Measurements from ENCODE around the gene RAB7A. TPM values are rescaled to one million over a fixed set of nuclear protein-coding genes. Genes with fewer than 3 reads are reported as not detected.
"Not testable (repeated sequence)": the region's sequence is repeated elsewhere in the genome, so short reads cannot be mapped to it uniquely, and the experiment has no call there.

The RAB7A gene
- total and polyA plus RNA-seq, 9 donors = 31.5 to 160 (median 141) TPM

DNA sequence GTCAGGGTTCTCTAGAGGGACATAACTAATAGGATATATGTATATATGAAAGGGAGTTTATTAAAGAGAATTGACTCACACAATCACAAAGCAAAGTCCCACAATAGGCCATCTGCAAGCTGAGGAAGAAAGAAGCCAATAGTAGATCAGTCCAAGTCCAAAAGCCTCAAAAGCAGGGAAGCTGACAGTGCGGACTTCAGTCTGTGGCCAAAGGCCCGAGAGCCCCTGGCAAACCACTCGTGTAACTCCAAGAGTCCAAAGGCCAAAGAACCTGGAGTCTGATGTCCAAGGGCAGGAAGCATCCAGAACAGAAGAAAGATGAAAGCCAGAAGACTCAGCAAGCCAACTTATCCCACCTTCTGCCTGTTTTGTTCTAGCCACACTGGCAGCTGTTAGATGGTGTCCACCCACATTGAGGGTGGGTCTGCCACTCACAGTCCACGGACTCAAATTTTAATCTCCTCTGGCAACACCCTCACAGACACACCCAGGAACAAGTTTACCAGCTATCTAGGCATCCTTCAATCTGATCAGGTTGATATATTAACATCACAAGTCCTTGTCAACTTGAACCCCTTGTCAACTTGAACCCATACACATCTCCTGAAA lies 99.2 kb downstream of the RAB7A start:
- 64% methylated on average over 3 of the region's 4 CpGs for WGBS (ENCODE audit: insufficient coverage)
- no peak for DNase-seq
- no peak overlapping the region for H3K27ac ChIP-seq (ENCODE audit: low read length)
- H3K4me3 ChIP-seq (ENCODE audit: low read length) = peak overlapping the region; percentile 16
- H3K4me1 ChIP-seq (ENCODE audit: control insufficient read depth, insufficient read depth, low read length) = peaks cover 21% of the 10 kb centered on the region
- H3K27me3 ChIP-seq (ENCODE audit: control insufficient read depth, insufficient read depth, low read length) = no peaks in the 10 kb centered on the region
- H3K36me3 ChIP-seq (ENCODE audit: control insufficient read depth, insufficient read depth, low read length) = peaks cover 5% of the 10 kb centered on the region
- H3K9me3 ChIP-seq (replicated peaks; ENCODE audit: control insufficient read depth, low read depth, low read length) = no peaks in the 10 kb centered on the region

DNA sequence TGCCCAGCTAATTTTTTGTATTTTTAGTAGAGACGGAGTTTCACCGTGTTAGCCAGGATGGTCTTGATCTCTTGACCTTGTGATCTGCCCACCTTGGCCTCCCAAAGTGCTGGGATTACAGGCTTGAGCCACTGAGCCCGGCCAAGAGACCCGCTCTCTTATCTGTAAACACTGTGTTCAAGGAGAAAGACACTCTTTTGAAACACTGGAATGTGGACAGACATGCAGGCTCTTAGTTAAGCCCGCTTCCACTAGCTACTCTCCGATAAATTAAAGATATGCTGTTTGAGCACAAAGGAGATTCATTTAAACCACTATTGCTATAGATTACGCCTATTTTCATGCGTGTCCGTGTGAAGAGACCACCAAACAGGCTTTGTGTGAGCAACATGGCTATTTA lies 103.1 kb downstream of the RAB7A start:
- not testable (repeated sequence) for DNase-seq; H3K4me1 ChIP-seq (ENCODE audit: control insufficient read depth, insufficient read depth, low read length); H3K4me3 ChIP-seq (ENCODE audit: low read length); H3K27me3 ChIP-seq (ENCODE audit: control insufficient read depth, insufficient read depth, low read length); H3K9me3 ChIP-seq (replicated peaks; ENCODE audit: control insufficient read depth, low read depth, low read length); H3K36me3 ChIP-seq (ENCODE audit: control insufficient read depth, insufficient read depth, low read length); H3K27ac ChIP-seq (ENCODE audit: low read length)
- 90% methylated on average over 6 of the region's 9 CpGs for WGBS (ENCODE audit: insufficient coverage)

DNA sequence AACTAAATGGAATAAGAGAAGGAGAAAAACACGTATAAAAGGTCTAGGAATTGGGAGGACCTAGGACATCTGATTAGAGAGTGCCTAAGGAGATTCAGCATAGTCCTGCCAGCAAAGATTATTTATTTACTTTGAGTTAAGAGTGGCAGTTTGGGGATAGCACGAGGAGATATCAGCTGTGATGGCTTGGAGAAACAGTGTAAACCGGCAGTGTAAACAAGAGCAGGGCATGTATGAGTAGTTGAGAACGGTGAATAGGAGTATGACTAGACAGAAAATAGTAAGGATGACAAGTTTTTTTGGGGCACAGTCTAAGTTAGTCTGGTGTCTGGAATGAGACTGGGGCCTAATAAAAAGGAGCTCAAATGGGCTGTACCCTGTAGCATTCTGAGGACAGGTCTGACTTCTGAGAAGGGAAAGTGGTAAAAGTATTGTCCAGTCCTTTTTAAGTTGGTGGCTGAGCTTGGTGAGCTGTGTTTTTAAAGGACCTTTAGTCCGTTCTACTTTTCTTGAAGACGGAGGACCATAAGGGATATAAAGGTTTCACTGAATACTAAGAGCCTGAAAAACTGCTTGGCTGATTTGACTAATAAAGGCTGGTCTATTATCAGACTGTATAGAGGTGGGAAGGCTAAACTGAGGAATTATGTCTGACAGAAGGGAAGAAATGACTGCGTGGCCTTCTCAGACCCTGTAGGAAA lies 104.1 kb downstream of the RAB7A start:
- not testable (repeated sequence) for DNase-seq; H3K36me3 ChIP-seq (ENCODE audit: control insufficient read depth, insufficient read depth, low read length); H3K27me3 ChIP-seq (ENCODE audit: control insufficient read depth, insufficient read depth, low read length); H3K9me3 ChIP-seq (replicated peaks; ENCODE audit: control insufficient read depth, low read depth, low read length); H3K27ac ChIP-seq (ENCODE audit: low read length); H3K4me3 ChIP-seq (ENCODE audit: low read length); H3K4me1 ChIP-seq (ENCODE audit: control insufficient read depth, insufficient read depth, low read length)
- WGBS (ENCODE audit: insufficient coverage) = 84% methylated on average over 5 of the region's 7 CpGs

DNA sequence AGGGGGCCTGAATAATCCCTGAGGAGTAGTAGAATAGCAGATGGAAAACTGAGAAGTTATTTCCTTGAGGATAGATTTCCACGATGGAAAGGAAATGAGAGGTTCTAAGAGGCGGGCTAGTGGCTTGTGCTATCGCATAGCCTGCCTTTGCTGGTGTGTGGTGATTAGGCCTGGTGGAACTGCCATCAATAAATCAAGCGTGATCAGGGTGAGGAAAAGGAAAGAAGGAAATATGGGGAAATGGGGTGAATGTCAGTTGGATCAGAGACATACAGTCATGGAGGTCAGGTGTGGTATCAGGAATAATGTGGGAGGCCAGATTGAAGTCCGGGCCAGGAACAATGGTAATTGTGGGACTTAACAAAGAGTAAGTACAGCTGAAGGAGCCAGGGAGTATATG lies 104.8 kb downstream of the RAB7A start:
- H3K27ac ChIP-seq (ENCODE audit: low read length); H3K4me1 ChIP-seq (ENCODE audit: control insufficient read depth, insufficient read depth, low read length); H3K9me3 ChIP-seq (replicated peaks; ENCODE audit: control insufficient read depth, low read depth, low read length); DNase-seq; H3K4me3 ChIP-seq (ENCODE audit: low read length); H3K36me3 ChIP-seq (ENCODE audit: control insufficient read depth, insufficient read depth, low read length); H3K27me3 ChIP-seq (ENCODE audit: control insufficient read depth, insufficient read depth, low read length): not testable (repeated sequence)
- WGBS (ENCODE audit: insufficient coverage) = 59% methylated on average over 5 of the region's 5 CpGs

DNA sequence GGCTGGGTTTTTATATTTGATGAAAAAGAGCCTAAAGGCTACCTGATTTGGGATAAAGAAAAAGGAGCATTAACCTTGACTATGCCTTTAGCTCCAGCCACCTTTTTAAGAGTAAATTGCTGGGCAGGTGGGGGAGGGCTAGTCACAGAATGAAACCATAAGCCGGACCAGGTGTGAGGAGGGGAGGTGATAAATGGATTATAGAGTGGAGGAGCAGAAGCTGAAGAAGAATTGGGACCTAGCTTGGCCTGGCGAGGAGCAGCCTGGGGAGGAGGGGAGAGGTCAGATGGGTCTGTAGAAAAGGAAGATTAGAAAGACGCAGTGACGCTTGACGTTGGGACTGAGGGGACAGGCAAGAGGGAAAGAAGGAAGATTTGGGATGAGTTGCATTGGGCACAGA lies 107.0 kb downstream of the RAB7A start:
- DNase-seq = not testable (repeated sequence)

DNA sequence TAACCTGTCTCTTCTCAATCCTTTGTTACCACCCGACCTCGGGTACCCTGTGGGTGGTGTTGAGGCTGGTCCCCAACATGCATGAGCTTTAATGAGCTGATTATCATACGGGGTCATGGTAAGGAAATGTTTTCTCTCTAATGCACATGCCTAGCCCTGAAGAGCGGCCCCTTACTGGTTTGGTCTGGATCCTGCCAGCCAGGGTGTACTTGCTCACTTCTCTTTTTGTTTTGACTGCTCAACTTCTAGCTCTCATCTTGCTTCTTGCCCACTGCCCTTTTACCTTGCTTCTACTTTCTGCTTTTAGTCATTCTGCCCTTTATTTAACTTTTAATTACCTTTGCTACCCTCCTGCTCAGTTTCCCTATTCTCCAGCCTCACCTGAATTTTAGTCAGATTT lies 109.1 kb downstream of the RAB7A start:
- Histone ChIP-seq H3K4me1 (ENCODE audit: control insufficient read depth, insufficient read depth, low read length) (no peaks in the 10 kb centered on the region), H3K4me3 (ENCODE audit: low read length) (no peak overlapping the region), H3K9me3 (replicated peaks; ENCODE audit: control insufficient read depth, low read depth, low read length) (no peaks in the 10 kb centered on the region), H3K36me3 (ENCODE audit: control insufficient read depth, insufficient read depth, low read length) (no peaks in the 10 kb centered on the region), H3K27me3 (ENCODE audit: control insufficient read depth, insufficient read depth, low read length) (no peaks in the 10 kb centered on the region), H3K27ac (ENCODE audit: low read length) (no peak overlapping the region)
- WGBS (ENCODE audit: insufficient coverage) = 80% methylated on average over 1 of the region's 4 CpGs
- DNase-seq = no peak

More for the DNA sequence above, 107.0 kb downstream of the RAB7A start:
- H3K4me3 ChIP-seq (ENCODE audit: low read length); H3K27me3 ChIP-seq (ENCODE audit: control insufficient read depth, insufficient read depth, low read length); H3K27ac ChIP-seq (ENCODE audit: low read length); H3K4me1 ChIP-seq (ENCODE audit: control insufficient read depth, insufficient read depth, low read length); H3K9me3 ChIP-seq (replicated peaks; ENCODE audit: control insufficient read depth, low read depth, low read length); H3K36me3 ChIP-seq (ENCODE audit: control insufficient read depth, insufficient read depth, low read length): not testable (repeated sequence)
- 66% methylated on average over 5 of the region's 5 CpGs for WGBS (ENCODE audit: insufficient coverage)

DNA sequence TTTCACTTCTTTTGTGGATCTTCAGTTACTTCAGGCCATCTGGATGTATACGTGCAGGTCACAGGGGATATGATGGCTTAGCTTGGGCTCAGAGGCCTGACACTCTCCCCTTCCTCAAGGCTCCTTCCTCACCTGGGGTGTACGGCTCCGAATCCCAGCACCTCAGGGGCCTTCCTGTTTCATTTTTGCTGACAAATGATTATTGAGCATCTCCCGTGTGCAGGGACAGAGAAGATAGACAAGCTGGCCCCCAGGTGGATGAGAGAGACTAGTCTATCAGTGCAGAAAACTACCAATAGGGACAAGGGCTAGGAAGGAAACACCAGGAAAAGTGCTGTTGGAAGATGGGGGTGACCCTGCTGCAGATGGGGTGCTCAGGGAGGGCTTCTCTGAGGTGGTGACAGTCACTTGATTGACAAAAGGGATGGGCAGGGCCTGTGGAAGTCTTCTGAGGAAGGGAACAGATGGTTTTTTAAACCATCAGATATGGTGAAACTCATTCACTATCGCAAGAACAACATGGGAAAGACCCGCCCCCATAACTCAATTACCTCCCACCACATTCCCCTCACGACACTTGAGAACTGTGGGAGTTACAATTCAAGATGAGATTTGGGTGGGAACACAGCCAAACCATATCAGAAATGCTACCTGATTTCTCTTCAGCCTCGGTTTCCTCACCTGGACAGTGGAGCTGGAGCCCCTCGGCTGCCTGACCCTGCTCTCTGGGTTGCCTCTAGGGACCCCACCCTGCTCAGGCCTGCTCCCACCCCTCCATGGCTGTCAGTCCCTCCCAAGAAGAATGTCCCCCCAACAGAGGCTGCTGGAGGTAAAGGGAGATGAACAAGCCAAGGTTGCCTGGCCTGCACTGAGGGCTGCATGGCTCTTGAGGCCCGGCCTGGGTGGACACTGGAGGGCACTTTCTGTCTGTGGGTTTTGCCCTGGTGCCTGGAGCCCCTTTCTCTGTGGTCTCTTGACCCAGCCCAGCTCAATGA lies 116.2 kb downstream of the RAB7A start:
- Histone ChIP-seq H3K27me3 (ENCODE audit: control insufficient read depth, insufficient read depth, low read length) (no peaks in the 10 kb centered on the region), H3K4me1 (ENCODE audit: control insufficient read depth, insufficient read depth, low read length) (peaks cover 20% of the 10 kb centered on the region), H3K27ac (ENCODE audit: low read length) (no peak overlapping the region), H3K36me3 (ENCODE audit: control insufficient read depth, insufficient read depth, low read length) (no peaks in the 10 kb centered on the region), H3K4me3 (ENCODE audit: low read length) (no peak overlapping the region), H3K9me3 (replicated peaks; ENCODE audit: control insufficient read depth, low read depth, low read length) (no peaks in the 10 kb centered on the region)
- DNase-seq = no peak
- WGBS (ENCODE audit: insufficient coverage) = 73% methylated on average over 3 of the region's 10 CpGs

DNA sequence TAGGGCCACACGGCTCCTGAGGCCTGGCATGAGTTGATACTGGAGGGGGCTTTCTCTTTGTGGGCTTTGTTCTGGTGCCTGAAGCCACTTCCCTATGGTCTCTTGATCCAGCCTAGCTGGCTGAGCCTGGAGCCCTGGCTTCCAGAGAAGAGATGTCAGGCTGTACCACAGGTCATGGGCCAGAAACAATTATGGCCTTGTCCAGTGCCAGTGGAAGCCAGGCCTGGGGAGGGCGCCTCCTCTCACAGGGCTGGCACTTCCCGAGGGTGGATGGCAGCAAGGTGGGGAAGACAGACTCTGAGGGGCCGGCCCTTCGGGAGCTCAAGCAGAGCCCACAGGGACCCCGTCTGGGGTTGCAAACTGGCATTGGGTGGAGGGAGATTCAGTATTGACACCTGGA lies 118.5 kb downstream of the RAB7A start:
- Histone ChIP-seq H3K4me1 (ENCODE audit: control insufficient read depth, insufficient read depth, low read length) (peaks cover 43% of the 10 kb centered on the region), H3K9me3 (replicated peaks; ENCODE audit: control insufficient read depth, low read depth, low read length) (no peaks in the 10 kb centered on the region), H3K27me3 (ENCODE audit: control insufficient read depth, insufficient read depth, low read length) (no peaks in the 10 kb centered on the region), H3K36me3 (ENCODE audit: control insufficient read depth, insufficient read depth, low read length) (no peaks in the 10 kb centered on the region), H3K4me3 (ENCODE audit: low read length) (no peak overlapping the region), H3K27ac (ENCODE audit: low read length) (no peak overlapping the region)
- WGBS (ENCODE audit: insufficient coverage) = 83% methylated on average over 6 of the region's 6 CpGs
- no peak for DNase-seq

DNA sequence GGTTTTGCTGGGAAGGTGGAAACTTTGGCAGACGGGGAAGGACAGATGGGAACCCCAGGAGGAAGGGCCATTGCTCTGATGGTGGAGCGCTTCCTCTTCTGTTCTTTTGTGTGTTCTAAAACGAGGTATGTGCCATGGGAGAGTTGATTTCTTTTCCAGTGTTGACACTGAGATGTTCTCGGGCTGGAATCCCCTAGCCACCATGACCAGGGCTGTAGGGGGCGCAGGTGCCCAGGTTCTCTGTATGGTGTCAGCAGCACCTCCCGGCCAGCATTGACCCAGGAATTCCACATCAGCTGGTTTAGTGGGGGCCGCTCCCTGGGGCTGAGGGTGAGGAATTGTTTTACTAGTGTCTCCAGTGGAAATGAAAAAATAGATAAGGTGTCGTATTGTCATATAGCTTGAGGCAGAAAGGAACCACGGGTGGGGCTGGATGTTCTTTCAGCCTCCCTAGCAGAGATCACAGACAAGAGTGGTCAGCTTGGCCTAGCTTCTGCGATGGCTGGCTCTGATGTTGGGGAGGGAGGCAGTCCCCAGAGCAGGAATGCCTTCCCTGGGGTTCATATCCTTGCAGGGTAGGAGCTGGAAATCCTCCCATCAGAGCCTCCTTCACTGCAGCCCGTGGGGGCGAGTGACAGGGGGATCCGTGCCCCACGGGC lies 119.3 kb downstream of the RAB7A start:
- Histone ChIP-seq H3K9me3 (replicated peaks; ENCODE audit: control insufficient read depth, low read depth, low read length) (no peaks in the 10 kb centered on the region), H3K27me3 (ENCODE audit: control insufficient read depth, insufficient read depth, low read length) (no peaks in the 10 kb centered on the region), H3K36me3 (ENCODE audit: control insufficient read depth, insufficient read depth, low read length) (no peaks in the 10 kb centered on the region), H3K4me1 (ENCODE audit: control insufficient read depth, insufficient read depth, low read length) (peaks cover 50% of the 10 kb centered on the region), H3K4me3 (ENCODE audit: low read length) (peak overlapping the region; percentile 45), H3K27ac (ENCODE audit: low read length) (peak overlapping the region; percentile 13)
- no peak for DNase-seq
- 21% methylated on average over 10 of the region's 14 CpGs for WGBS (ENCODE audit: insufficient coverage)

Data from muscle of leg (tissue), 11 donors.